Right lobe of liver (tissue), 6 donors: Measurements from ENCODE around the gene NCAM2. TPM values are rescaled to one million over a fixed set of nuclear protein-coding genes. Genes with fewer than 3 reads are reported as not detected.

ENCODE experiments used
- ATAC-seq, 4 donors: fragments of 200-7000 bp; cut with Tn5 transposase; one replicate each; pipeline ENCODE4 v1.9.1; 2020; ENCODE audit warnings: mild to moderate bottlenecking in 4 of 4, moderate library complexity in 4 of 4
- DNase-seq, 3 donors: peaks; one replicate each; pipeline ENCODE4 v3.0.0-alpha.2; 2020
- H3K27ac ChIP-seq, 3 donors: fragments of 200-600 bp; one replicate each; pipeline ENCODE4 v1.8.0; 2022
- H3K27me3 ChIP-seq, 2 donors: fragments of 200-600 bp; one replicate each; pipeline ENCODE4 v1.8.0; 2022
- H3K36me3 ChIP-seq, 4 donors: fragments of 200-600 bp; sonication (generic) in 1 of 4; one replicate each; pipeline versions ENCODE4 v1.5.1 to v1.8.0; 2017 to 2022; ENCODE audit warnings: control low read depth in 1 of 4
- H3K4me1 ChIP-seq, 4 donors: fragments of 200-600 bp; sonication (generic) in 1 of 4; one replicate each; pipeline versions ENCODE4 v1.5.1 to v1.8.0; 2017 to 2022; ENCODE audit warnings: control low read depth in 1 of 4
- H3K4me3 ChIP-seq, 3 donors: fragments of 200-600 bp; one replicate each; pipeline ENCODE4 v1.8.0; 2022
- H3K9me3 ChIP-seq, 4 donors: fragments of 200-600 bp; sonication (generic) in 1 of 4; one replicate each; pipeline versions ENCODE4 v1.5.1 to v1.8.0; 2017 to 2022; ENCODE audit warnings: control low read depth in 1 of 4
- POLR2A ChIP-seq: fragments of 450-650 bp; IDR thresholded peaks from one replicate; pipeline ENCODE4 v1.6.1; 2017; ENCODE audit warnings: antibody characterized with exemption, mild to moderate bottlenecking
- WGBS: methylation state at CpG from one replicate; pipeline ENCODE4 v1.1.6; 2018; ENCODE audit warnings: low coverage, low lambda C conversion rate; ENCODE audit not compliant: insufficient coverage; ENCODE audit errors: missing lambda C conversion rate; 5-methylcytosine and 5-hydroxymethylcytosine counted together
- intact Hi-C, 2 donors: fragments of 100-400 bp; cut with DNase I; formaldehyde crosslinking; loops; one replicate each; pipeline versions ENCODE4 v1.11.2 to v1.14.1; 2022
- total RNA-seq, 6 experiments: library from RNA; depleted of rRNA in 2 of 6; stranded (reverse); fragments of >200 nt in 2 of 6; fragmentation: NEBNext Ultra II Directional in 3 of 6; extraction: Animal tissue kit (Norgen Biotek cat#: 25700) in 3 of 6; gene quantifications; one replicate each; pipeline versions ENCODE4 v1.1.0 to v1.2.4, GENCODE V29; 2016 to 2023
- TF ChIP-seq, protein P1 (sequence below), 4 donors: fragments of 200-600 bp in 3 of 4; fragments of 450-650 bp in 1 of 4; IDR thresholded peaks; one replicate each; pipeline versions ENCODE4 v1.5.1 to v1.8.0; 2016 to 2022; ENCODE audit warnings: antibody characterized with exemption in 4 of 4, mild to moderate bottlenecking in 2 of 4
- donor health status: DM: no; HTN: yes; CAD: no.
- donor health status: DM: no; HTN: no; CAD: no.
- donor health status: DM: no; HTN: no; CAD: no.
- donor health status: DM: no; HTN: yes; CAD: no.
- donor health status: DM: no; HTN: yes; CAD: no.

NCAM2 gene
- total RNA-seq, 6 experiments from 2014 or later, result 0.38 to 1.4 (median 0.81) TPM; not detected in 2

DNA sequence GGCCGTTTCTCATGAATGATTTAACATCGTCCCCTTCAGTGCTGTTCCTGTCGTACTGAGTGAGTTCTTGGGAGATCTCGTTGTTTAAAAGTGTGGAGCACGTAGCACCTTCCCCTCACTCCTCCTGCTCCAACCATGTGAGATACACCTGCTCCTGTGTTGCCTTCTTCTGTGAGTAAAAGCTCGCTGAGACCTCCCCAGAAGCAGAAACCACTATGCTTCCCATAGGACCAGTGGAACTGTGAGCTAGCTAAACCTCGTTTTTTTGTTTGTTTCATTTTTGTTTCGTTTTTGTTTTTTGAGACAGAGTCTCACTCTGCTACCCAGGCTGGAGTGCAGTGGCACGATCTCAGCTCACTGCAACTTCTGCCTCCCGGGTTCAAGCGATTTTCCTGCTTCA, 198.6 kb downstream of the NCAM2 start:
- 51% methylated on average over 11 of the region's 11 CpGs for WGBS
- TF ChIP-seq, protein P1, sequence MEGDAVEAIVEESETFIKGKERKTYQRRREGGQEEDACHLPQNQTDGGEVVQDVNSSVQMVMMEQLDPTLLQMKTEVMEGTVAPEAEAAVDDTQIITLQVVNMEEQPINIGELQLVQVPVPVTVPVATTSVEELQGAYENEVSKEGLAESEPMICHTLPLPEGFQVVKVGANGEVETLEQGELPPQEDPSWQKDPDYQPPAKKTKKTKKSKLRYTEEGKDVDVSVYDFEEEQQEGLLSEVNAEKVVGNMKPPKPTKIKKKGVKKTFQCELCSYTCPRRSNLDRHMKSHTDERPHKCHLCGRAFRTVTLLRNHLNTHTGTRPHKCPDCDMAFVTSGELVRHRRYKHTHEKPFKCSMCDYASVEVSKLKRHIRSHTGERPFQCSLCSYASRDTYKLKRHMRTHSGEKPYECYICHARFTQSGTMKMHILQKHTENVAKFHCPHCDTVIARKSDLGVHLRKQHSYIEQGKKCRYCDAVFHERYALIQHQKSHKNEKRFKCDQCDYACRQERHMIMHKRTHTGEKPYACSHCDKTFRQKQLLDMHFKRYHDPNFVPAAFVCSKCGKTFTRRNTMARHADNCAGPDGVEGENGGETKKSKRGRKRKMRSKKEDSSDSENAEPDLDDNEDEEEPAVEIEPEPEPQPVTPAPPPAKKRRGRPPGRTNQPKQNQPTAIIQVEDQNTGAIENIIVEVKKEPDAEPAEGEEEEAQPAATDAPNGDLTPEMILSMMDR (IDR thresholded peaks at IDR 0.05), result no peak
- TF ChIP-seq POLR2A, result no peak

DNA sequence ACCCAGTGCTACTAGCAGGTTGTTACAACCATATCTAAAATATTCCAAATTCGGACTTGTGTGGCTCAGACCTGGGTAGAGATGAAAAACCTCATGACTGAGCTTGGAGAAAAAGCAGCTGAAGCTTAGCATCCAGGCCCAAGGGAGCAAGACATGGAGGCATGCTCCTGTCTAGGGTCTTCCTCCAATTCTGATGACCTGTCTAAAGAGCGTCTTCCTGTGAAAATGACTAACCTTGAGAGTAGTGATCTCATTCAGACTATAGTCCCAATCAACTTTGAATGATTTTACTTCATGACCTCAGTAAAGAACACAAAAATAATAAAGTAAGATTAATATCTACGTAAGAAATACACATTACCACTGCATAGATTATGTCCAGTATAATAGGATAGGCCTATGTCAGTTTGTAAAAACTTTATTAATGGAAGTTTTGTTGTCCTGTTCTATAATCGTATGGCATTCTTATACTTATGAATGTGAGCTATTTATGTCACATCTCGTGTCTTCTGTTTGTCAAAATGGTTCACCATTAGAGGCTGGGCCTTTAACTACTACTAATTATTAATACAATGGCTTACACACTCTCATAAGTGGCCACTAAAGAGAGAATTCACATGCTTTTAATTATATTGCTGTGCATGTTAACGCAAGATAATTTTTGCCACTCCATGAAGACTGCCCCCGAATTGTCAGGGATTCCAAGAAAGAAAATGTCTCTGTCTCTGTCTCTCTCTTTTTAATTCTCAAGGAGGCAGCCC, 201.3 kb downstream of the NCAM2 start:
- H3K27ac ChIP-seq, result peak overlapping the region in 1 of 3 donors; percentile 11
- H3K4me3 ChIP-seq, result no peak overlapping the region
- H3K4me1 ChIP-seq, result no peaks in the 10 kb centered on the region
- intact Hi-C loops, result no loop called here
- ATAC-seq (no peak), DNase-seq (no peak)
- TF ChIP-seq POLR2A, result no peak
- TF ChIP-seq, protein P1 (IDR thresholded peaks at IDR 0.05), result no peak
- H3K36me3 ChIP-seq, result no peaks in the 10 kb centered on the region
- H3K27me3 ChIP-seq, result no peaks in the 10 kb centered on the region
- H3K9me3 ChIP-seq, result no peaks in the 10 kb centered on the region
- 51% methylated on average over 7 of the region's 7 CpGs for WGBS

More for the DNA sequence above, 198.6 kb downstream of the NCAM2 start:
- no peak overlapping the region for H3K27ac ChIP-seq
- H3K9me3 ChIP-seq, result no peaks in the 10 kb centered on the region
- no peak overlapping the region for H3K4me3 ChIP-seq
- intact Hi-C loops, result no loop called here
- DNase-seq (no peak), ATAC-seq (no peak)
- no peaks in the 10 kb centered on the region for H3K27me3 ChIP-seq
- H3K36me3 ChIP-seq, result no peaks in the 10 kb centered on the region
- no peaks in the 10 kb centered on the region for H3K4me1 ChIP-seq

DNA sequence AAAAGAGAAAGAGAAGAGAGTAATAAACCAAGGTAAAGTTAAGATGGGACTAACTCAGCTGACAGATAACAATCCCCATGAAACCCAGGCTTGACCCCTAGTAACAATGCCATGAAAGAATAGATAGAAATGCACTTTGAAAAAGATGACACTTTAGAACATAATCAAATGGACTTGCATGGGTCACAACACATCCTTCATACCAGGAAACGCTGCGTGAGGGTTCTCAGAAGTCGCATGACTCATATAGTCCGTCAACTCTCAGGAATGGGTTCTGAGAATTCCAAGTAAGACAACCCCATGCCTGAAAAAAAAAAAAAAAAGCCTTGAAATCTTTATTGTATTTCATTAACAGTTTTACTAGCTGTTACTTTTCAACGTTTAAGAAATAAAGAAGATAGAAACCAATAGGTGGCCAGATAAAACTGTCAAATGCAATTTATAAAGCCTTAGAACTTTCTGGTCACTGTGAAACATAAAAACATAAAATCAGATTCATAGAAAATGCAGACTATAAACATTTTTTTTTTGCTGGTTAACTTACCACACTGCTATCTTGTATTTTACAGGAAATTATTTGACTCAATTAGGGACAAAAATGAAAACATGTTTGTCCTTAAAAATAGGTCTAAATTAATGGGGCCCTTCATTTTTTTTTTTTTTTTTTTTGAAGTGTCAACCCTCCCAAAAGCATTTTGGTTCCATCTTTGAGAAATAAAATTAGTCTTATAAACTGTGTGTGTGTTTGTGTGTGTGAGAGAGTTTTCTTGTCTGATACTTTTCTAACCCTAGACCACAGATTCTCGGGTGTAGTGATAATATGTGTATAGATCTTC, 202.1 kb downstream of the NCAM2 start:
- DNase-seq, result no peak
- no peaks in the 10 kb centered on the region for H3K36me3 ChIP-seq
- no peaks in the 10 kb centered on the region for H3K9me3 ChIP-seq
- H3K4me3 ChIP-seq, result peak overlapping the region in 1 of 3 donors; percentile 12
- H3K27ac ChIP-seq, result peak overlapping the region; percentile 12 to 35 (median 35)
- TF ChIP-seq, protein P1 (IDR thresholded peaks at IDR 0.05), result no peak
- TF ChIP-seq POLR2A, result no peak
- intact Hi-C loops, result no loop called here
- no peaks in the 10 kb centered on the region for H3K27me3 ChIP-seq
- 44% methylated on average over 6 of the region's 6 CpGs for WGBS
- H3K4me1 ChIP-seq, result no peaks in the 10 kb centered on the region
- ATAC-seq, result peak; percentile 71 to 96 (median 79)

DNA sequence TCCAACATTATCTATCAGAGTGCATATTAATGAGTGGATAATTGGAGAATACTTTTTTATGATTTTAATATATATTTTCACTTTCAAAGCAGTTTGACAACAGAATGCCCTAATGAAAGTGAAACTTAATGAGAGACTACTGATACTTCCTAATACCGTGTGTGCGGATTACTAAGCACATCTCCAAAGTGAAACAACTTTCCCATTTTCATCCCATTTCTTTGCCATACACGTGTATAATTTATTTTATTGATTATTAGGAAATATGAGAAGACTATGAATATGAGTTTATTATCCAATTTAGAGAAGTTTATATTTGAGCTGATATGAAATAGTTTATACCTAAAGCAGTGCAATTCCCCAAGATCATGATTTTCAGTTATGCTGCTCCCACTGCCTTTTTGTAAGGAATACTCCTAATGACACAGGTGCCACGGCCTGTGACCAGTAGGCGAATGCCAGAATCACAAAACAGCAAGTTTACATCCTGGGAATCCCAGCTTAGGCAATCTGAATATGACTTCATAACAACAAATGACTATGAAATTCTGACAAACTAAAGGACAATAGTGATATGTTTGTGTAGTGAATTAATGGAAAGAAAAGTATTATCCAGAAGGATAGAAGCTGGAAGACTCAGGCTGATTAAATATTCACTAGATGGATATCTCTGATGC, 202.9 kb downstream of the NCAM2 start:
- peak overlapping the region in 2 of 3 donors; percentile 35 for H3K27ac ChIP-seq
- WGBS, result 20% methylated on average over 5 of the region's 5 CpGs
- H3K36me3 ChIP-seq, result no peaks in the 10 kb centered on the region
- ATAC-seq (peak; percentile 45 to 69 (median 54)), DNase-seq (no peak)
- no peaks in the 10 kb centered on the region for H3K9me3 ChIP-seq
- H3K4me3 ChIP-seq, result peak overlapping the region in 1 of 3 donors; percentile 12
- H3K27me3 ChIP-seq, result no peaks in the 10 kb centered on the region
- no peaks in the 10 kb centered on the region for H3K4me1 ChIP-seq
- intact Hi-C loops, result no loop called here
- TF ChIP-seq, protein P1 (IDR thresholded peaks at IDR 0.05), result no peak
